RCC 7860 (cell line): ENCODE measurements around the gene TMPO.
"Not testable (repeated sequence)": the region's sequence is repeated elsewhere in the genome, so short reads cannot be mapped to it uniquely, and the experiment has no call there.

ENCODE experiments used
- DNase-seq: peaks from one replicate; pipeline ENCODE4 v3.0.0-alpha.2; 2015; ENCODE audit warnings: low spot score
- FAIRE-seq: peaks from 2 replicates; lab custom pipeline; 2012; peaks lifted over from hg19 to GRCh38; lab: Jason Lieb, UNC

Gene TMPO, protein sequence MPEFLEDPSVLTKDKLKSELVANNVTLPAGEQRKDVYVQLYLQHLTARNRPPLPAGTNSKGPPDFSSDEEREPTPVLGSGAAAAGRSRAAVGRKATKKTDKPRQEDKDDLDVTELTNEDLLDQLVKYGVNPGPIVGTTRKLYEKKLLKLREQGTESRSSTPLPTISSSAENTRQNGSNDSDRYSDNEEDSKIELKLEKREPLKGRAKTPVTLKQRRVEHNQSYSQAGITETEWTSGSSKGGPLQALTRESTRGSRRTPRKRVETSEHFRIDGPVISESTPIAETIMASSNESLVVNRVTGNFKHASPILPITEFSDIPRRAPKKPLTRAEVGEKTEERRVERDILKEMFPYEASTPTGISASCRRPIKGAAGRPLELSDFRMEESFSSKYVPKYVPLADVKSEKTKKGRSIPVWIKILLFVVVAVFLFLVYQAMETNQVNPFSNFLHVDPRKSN

DNA sequence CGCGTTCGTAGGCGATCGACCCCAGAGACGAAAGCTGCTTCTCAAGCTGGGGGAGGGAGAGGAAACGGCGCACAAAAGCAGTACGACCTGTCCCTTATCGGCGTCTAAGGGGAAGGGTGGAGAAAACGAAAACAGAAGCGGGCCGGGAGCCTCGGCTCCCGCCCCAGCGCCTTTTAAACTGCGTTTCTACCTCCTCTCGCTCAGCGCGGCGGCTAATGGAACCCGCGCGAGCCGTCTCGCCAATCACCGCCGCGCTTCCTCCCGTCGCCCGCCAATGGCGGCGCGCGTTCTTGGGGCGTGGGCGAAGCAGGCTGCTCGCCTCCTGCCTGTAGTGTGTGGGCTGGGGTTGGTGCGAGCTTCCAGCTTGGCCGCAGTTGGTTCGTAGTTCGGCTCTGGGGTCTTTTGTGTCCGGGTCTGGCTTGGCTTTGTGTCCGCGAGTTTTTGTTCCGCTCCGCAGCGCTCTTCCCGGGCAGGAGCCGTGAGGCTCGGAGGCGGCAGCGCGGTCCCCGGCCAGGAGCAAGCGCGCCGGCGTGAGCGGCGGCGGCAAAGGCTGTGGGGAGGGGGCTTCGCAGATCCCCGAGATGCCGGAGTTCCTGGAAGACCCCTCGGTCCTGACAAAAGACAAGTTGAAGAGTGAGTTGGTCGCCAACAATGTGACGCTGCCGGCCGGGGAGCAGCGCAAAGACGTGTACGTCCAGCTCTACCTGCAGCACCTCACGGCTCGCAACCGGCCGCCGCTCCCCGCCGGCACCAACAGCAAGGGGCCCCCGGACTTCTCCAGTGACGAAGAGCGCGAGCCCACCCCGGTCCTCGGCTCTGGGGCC is at the start of gene TMPO:
Gene TMPO (plus strand): TSS at position 304 of the 824 bp plus-strand sequence. CDS start 278 bp downstream, at position 582.
- FAIRE-seq: peak; percentile 33
- peak; percentile 82 for DNase-seq

DNA sequence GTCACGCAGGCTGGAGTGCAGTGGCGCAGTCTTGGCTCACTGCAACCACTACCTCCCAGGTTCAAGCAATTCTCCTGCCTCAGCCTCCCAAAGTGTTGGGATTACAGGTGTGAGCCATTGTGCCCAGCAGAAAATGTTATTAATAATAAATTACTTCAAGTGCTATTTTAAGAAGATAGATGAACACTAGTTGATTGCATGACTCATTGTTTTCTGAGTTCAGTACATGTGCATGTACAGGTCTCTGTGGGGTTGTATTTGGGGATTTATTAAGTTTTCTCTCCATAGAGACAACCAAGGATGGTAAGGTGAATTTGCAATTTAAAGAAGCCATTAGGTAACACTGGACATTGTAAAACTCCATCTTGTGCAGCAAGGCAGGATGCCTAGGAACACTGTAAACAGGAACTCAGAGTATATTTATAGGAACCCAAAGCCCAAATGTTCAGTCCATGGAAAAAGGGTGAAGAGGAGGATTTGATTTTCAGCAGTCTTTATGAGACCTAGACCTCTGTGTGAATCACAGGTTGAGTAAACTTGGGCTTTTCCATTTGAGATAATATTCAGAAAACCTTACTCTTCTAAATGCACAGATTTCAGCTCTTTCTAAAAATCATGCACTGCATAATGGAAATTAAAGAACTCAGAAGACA is 49.3 kb upstream of the TMPO start:
- no peak for FAIRE-seq

DNA sequence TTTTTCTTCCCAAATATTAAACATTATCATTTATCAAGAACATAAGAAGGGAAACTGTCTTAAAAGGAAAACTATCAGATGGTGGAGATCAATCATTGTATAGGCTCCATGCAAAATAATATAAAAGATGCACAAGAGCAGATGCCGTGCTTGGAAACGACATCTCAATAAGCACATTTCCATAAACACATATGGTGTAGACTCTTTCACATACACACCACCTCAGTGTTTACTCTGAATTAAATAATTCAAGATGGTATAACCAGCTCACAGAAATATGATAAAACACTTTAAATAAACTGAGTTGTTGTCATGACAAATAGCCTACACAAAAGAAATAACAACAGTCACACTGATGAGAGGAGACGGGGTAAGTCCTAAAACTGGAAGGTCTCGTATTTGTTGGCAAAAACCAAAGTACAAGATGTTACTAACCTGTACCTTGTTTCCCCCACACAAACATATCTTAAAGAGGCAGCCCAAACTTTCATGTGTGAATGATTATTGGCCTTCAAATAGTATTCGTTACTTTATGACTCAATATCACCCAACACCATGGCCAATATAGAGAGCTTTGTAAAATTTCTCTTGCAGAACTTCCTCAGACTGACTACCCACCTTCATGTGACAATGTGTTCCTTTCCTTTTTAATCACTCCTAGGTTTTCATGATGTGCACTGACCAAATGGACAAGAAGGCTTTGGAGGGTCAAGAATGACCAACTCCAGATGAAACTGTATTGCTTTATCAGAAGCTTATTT is 48.6 kb upstream of the TMPO start:
- no peak for FAIRE-seq
- no peak for DNase-seq

More for the DNA sequence above, 49.3 kb upstream of the TMPO start:
- no peak for DNase-seq

DNA sequence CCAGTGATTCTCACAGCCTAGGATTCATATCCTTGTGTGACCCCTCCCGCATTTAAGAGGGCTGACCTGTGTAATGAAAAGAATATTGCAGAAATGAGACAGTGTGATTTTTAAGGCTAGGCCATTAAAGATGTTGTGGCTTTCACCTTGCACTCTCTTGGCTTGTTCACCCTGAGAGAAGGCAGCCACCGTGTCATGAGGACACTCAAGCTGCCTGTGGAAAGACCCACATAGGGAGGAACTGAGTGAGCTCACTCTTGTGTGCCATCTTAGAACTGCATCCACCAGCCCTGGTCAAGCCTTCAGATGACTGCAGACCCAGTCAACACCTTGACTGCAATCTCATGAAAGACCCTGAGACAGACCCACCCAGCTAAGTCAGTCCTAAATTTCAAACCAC is 46.3 kb upstream of the TMPO start:
- no peak for FAIRE-seq

DNA sequence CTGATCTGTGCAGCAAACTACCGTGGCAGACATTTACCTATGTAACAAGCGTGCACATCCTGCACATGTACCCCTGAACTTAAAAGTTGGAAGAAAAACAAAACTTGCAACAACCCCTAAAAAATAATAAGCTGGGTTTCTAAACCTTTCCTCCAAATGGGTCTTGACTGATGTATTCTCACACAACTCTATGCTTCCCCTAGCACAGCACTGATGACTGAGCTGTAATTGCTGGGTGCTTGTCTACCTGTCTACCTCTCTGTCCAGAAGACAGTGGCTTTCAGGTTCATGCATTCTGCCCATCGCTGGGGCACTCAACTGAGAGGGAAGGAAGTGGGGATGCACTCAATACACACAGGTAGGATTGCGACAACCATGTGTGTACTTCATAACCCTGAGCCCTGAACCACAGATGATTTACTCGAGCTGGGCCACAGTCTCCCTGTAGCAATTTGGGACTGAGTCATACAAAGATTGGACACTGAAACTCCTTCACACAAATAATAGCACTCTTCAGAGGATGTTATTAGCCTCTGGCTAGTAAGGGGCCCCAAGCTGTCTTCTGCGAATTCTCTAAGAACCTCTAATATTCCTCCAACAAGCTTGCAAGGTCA is 44.8 kb upstream of the TMPO start:
- FAIRE-seq (no peak), DNase-seq (no peak)

More for the DNA sequence above, 46.3 kb upstream of the TMPO start:
- no peak for DNase-seq

DNA sequence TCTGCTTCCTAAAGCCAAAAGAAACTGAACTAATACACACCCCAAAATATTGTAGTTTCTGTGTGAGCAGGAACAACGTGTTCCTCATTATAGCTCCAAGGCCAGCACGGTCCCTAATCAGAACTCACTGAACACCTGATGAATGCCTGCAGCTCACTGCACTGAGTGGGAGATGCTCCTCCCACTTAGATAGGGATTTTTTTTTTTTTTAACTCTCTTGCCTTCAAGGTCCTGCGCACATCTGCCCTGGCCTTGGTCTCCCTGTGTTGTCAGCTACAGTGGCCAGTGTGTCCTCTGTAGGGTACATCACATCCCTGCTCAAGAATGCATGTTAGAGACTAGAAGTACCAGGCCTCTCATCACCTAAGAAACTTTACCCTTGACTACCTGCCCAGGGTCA is 44.3 kb upstream of the TMPO start:
- DNase-seq (no peak), FAIRE-seq (no peak)

DNA sequence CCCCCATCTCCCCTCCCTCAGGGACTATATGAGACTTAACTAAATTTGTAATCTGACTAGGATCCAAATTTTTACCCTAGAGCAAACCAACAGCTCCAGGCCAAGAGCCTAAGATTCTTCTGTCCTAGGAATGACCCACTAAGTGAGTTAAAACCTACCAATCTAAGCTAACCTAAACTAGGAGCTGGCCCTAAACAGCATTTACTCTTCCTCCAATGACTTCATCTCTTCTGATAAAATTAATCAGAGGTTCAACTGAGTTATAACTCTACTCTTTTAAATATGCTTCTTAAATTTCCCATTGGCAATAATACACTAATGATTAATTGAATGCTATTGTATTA is 39.9 kb upstream of the TMPO start:
- FAIRE-seq (no peak), DNase-seq (no peak)

DNA sequence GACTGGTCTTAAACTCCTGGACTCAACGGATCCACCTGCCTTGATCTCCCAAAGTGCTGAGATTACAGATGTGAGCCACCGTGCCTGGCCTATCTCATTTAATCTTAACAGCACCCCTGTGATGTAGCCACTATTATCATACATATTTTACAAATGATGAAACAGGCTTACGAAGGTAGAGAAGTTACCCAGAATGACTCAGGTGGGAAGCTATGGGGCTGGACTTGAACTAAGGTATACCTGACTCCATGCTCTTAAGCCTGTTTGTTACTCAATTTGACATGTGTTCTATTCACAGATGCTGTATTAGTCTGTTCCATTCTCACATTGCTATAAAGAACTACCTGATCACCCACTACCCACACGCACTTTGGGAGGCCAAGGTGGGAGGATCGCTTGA is 36.8 kb upstream of the TMPO start:
- DNase-seq: no peak
- no peak for FAIRE-seq

DNA sequence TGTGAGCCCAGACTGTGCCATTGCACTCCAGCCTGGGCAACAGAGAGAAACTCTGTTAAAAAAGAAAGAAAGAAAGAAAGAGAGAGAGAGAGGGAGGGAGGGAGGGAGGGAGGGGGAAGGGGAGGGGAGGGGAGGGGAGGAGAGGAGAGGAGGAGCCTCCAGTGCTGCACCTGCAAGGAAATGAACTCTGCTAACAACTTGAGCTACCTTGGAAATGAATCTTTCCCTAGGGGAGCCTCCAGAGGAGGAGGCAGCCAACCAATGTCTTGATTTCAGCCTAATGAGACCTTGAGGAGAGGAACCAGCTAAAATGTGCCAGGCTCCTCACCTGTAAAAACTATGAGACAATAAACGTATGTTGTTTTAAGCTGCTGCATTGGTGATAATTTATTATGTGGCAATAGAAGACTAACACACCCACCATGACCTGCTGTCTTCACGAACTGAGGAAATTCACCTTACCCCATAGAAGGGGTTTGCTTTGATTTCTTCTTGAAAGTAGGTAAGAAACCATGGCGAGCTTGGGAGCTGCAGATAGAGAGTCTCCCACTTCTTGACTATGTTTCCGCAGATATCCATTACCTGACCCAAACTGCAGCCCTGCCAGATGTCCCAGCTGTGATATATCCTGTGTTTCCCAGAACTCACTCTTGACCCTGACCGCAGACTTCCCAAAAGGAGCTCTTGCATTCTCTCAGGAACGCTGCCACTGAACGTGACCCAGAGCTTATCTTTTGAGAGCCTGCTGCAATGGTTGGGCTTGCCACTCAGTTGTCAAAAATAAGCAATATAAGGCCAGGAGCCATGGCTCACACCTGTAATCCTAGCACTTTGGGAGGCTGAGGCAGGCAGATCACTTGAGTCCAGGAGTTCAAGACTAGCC is 31.5 kb upstream of the TMPO start:
- DNase-seq: no peak
- FAIRE-seq: no peak

DNA sequence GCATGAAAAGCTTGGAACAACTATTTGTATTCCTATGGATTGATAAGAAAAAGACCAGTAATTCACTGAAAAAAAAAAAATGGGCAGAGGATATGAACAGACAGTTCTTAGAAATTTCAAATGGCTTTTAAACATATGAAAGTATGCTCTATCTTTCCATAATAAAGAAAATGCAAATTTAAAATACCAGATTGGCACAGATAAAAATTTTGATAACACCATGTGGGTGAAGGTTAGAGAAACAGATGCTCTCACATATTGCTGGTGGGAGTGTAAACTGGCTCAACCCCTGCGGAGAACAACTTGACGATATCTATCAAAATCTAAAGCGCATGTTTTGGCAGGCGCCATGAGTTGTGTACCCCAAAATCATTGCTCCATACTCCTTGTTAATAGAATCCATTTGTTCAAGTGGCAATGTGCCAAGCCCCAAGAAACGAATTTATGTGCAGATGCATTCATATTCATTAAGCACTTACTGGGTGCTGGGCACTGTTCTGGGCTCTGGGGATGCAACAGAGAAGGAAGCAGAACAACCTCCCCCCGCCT is 29.5 kb upstream of the TMPO start:
- no peak for FAIRE-seq

DNA sequence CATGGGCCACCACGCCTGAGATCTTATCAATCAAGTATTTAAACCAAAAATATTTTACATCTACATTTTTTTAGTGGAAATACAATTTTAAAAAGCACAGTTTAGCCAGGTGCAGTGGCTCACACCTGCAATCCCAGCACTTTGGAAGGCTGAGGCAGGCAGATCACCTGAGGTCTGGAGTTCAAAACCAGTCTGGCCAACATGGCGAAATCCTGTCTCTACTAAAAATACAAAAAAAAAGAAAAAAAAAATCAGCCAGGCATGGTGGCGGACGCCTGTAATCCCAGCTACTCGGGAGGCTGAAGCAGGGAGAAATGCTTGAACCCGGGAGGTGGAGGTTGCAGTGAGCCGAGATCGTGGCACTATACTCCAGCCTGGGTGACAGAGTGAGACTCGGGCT is 27.0 kb upstream of the TMPO start:
- not testable (repeated sequence) for FAIRE-seq, DNase-seq

More for the DNA sequence above, 29.5 kb upstream of the TMPO start:
- DNase-seq: no peak

DNA sequence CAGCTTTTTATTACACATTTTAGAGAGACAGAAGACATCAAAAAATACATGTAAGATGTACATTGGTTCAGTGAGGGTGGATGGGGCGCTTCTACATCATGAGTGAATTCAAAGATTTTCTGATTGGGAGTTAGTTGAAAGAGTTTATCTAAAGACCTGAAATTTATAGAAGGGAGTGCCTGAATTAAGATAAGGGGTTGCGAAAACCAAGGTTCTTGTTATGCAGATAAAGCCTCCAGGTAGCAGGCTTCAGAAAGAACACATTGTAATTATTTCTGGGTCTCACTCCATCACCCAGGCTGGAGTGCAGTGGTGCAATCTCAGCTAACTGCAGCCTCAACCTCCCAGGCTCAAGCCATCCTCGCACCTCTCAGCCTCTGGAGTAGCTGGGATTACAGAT is 26.2 kb upstream of the TMPO start:
- no peak for DNase-seq
- no peak for FAIRE-seq

DNA sequence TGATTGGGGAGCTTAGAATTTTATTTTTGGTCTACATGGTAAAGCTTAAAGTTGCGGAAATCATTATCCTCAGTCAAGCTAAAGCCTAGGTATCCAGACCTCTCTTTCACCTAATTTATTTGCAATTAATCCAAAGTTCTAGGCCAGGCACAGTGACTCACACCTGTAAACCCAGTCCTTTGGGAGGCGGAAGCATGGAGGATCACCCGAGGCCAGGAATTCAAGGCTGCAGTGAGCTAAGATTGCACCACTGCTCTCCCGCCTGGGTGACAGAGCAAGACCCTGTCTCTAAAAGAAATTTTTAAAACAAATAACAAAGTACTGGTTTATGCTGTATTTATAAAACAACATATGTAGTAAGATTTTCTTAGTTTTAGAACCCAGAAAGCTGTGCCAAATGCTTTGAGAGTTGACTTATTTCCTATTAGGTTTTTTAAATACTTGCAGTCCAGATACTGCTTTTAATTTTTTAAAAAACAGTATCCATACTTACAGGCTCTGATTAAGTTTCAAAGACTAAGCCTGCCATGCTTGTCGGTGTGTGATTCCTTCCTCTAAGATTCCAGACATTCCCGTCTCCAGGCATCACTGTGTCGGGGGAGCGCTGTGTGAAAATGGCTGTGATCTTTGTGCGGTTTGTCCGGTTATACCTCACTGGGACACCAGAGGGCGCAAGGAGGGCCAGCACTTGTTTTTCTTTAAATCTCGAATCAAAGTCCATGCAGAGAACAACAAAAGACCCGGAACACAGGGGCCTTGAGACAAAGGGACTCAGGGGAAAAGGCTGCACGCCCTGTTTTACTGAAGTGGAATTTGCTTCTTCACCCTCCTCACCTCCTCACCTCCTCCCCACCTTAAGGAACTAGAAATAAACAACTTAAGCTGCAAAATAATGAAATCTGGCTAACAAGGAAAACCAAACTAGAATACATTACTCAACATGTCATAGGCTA is 24.6 kb upstream of the TMPO start:
- FAIRE-seq (peak; percentile 81), DNase-seq (peak; percentile 78)

DNA sequence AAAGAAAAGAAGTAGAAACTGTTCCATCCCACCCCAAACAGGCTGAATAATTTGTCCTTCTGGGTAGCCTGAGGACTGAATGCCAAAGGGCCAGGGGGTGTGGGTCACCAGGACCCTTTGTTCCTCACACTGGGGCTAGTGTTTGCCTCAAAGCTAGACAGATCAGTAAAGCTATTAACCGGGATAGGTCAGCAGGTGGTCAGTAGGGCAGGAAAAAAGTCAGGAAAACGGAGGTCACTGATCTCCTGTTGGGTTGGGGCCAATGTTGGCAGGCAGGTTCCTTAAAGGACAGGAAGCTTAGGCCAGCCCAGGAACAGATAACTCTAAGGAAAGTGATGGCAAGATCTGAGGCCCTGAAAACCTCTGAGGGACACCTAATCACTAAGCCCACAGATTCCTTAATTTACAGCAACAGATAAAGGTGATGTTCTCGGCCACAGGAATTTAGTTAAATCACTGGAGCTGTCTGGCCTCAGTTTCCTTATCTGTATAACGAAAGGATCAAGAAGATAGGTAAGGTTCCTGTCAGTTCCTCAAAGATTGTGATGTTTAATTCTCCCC is 22.7 kb upstream of the TMPO start:
- FAIRE-seq: no peak

DNA sequence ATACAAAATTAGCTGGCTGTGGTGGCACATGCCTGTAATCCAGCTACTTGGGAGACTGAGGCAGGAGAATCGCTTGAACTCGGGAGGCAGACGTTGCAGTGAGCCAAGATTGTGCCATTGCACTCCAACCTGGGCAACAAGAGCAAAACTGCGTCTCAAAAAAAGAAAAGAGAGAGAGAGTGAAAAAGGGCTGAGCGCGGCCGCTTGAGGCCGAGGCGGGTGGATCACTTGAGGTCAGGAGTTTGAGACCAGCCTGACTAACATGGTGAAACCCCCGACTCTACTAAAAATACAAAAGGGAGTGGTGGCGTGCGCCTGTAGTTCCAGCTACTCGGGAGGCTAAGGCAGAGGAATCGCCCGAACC is 14.1 kb upstream of the TMPO start:
- not testable (repeated sequence) for DNase-seq, FAIRE-seq

More for the DNA sequence above, 22.7 kb upstream of the TMPO start:
- no peak for DNase-seq

DNA sequence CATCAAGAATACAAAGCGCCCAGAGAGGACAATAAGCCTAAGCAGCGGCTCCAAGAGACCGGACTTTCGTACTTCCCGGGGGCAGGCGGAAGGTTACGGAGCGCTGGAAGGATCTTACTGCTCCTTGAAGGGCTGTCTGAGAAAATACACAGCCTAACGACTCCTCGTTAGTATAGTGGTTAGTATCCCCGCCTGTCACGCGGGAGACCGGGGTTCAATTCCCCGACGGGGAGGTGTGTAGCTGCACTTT is 12.1 kb upstream of the TMPO start:
- FAIRE-seq: peak; percentile 12

DNA sequence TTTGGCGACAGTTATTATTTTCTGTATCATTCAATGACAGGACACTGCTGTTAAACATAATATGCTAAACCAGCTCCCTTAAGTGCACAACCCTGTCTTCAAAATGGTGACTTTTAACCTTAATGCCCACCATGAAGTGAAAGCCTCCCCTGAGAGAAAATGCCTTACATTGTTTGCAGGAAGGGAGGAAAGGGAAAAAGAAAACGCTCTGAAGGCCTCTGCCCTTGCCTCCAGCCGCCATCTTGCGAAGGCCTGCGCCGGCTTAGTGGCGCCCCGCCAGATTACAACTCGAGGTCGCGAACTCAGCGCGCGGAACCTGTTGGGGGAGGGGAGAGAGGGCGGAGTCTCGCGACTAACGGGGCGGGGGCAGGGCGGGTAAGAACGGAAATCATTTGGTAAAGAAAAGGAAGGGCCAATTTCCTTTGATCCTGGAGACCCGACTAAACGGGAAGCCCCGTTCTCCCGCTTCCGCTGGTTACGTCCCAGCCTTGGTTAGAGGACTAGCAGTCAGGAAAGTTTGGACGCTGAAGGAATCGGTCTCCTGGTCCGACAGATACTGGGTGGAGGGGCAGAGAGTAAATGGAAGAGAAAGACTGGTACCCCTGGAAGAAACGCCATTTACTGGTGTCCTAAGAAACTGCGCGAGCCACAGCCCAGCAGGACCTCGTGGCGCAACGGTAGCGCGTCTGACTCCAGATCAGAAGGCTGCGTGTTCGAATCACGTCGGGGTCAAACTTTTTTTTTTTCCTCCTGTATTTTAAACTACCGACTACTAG is 11.6 kb upstream of the TMPO start:
- peak; percentile 86 for DNase-seq
- no peak for FAIRE-seq

More for the DNA sequence above, 12.1 kb upstream of the TMPO start:
- DNase-seq: peak; percentile 90
